Neural cell (in vitro differentiated cells): ENCODE data around the gene FGF2. TPM values are rescaled to one million over a fixed set of nuclear protein-coding genes. Genes with fewer than 3 reads are reported as not detected.

ENCODE experiments used
- H2AFZ ChIP-seq: fragments of 200-600, 300-800 bp; sonication (generic), shearing (Covaris generic); 2 replicates; pipeline ENCODE4 v1.6.0; 2014; ENCODE audit warnings: low read depth, mild to moderate bottlenecking, antibody characterized with exemption, low read length, moderate library complexity
- H3F3A ChIP-seq: fragments of 200-600 bp; shearing (Covaris generic); 2 replicates; pipeline ENCODE4 v1.6.1; 2016; ENCODE audit warnings: mild to moderate bottlenecking, moderate library complexity, mixed read lengths, antibody characterized with exemption, low read length; ENCODE audit not compliant: insufficient read depth, poor library complexity, severe bottlenecking
- H3K27ac ChIP-seq: fragments of 200-600, 300-800 bp; sonication (generic), shearing (Covaris generic); 2 replicates; pipeline ENCODE4 v1.5.1; 2014; ENCODE audit warnings: mild to moderate bottlenecking, low read length, moderate library complexity
- H3K27me3 ChIP-seq: fragments of 300-800, 200-600 bp; sonication (generic), shearing (Covaris generic); 2 replicates; pipeline ENCODE4 v1.6.0; 2014; ENCODE audit warnings: mild to moderate bottlenecking, low read depth, low read length, moderate library complexity; ENCODE audit not compliant: insufficient read depth
- H3K36me3 ChIP-seq: fragments of 300-800, 200-600 bp; sonication (generic), shearing (Covaris generic); 2 replicates; pipeline ENCODE4 v1.5.1; 2014; ENCODE audit warnings: mild to moderate bottlenecking, antibody characterized with exemption, low read length, moderate library complexity; ENCODE audit not compliant: insufficient read depth
- H3K4me2 ChIP-seq: fragments of 300-800, 200-600 bp; sonication (generic), shearing (Covaris generic); 2 replicates; pipeline ENCODE4 v1.6.0; 2014; ENCODE audit warnings: mild to moderate bottlenecking, low read length
- H3K4me3 ChIP-seq: fragments of 300-800, 200-600 bp; sonication (generic), shearing (Covaris generic); 2 replicates; pipeline ENCODE4 v1.5.1; 2014; ENCODE audit warnings: mild to moderate bottlenecking, low read length, moderate library complexity
- H3K79me2 ChIP-seq: fragments of 200-600 bp; shearing (Covaris generic); replicated peaks from 2 replicates; pipeline ENCODE4 v1.6.0; 2014; ENCODE audit warnings: mild to moderate bottlenecking, low read length, moderate library complexity; ENCODE audit not compliant: insufficient read depth
- H3K9ac ChIP-seq: fragments of 300-800, 200-600 bp; sonication (generic), shearing (Covaris generic); 2 replicates; pipeline ENCODE4 v1.6.1; 2016; ENCODE audit warnings: mild to moderate bottlenecking, low read length, mixed read lengths
- H3K9me2 ChIP-seq: fragments of 200-600 bp; shearing (Covaris generic); 2 replicates; pipeline ENCODE4 v1.6.1; 2016; ENCODE audit warnings: mild to moderate bottlenecking, low read length, mixed read lengths; ENCODE audit not compliant: insufficient read depth
- H3K9me3 ChIP-seq: fragments of 200-600, 300-800 bp; sonication (generic), shearing (Covaris generic); 2 replicates; pipeline ENCODE4 v1.6.1; 2016; ENCODE audit warnings: mild to moderate bottlenecking, mixed run types, low read length, moderate library complexity, mixed read lengths
- H4K20me1 ChIP-seq: fragments of 200-600 bp; shearing (Covaris generic); 2 replicates; pipeline ENCODE4 v1.6.1; 2016; ENCODE audit warnings: mild to moderate bottlenecking, mixed run types; ENCODE audit not compliant: insufficient read depth
- EP300 ChIP-seq: fragments of 450-650 bp; conservative IDR thresholded peaks from 2 replicates; pipeline ENCODE4 v1.6.1; 2014; ENCODE audit warnings: antibody characterized with exemption, mild to moderate bottlenecking, moderate library complexity; ENCODE audit not compliant: poor library complexity, severe bottlenecking
- EZH2 ChIP-seq: fragments of 200-600, 300-800 bp; shearing (Covaris generic), sonication (generic); IDR thresholded peaks from 2 replicates; pipeline ENCODE4 v1.6.1; 2014; ENCODE audit warnings: antibody characterized with exemption, low read length, borderline replicate concordance, mild to moderate bottlenecking; ENCODE audit not compliant: insufficient read depth, poor library complexity, severe bottlenecking
- MXI1 ChIP-seq: fragments of 450-650 bp; conservative IDR thresholded peaks from 2 replicates; pipeline ENCODE4 v1.6.1; 2014; ENCODE audit warnings: antibody characterized with exemption, mild to moderate bottlenecking; ENCODE audit not compliant: poor library complexity, severe bottlenecking
- POLR2AphosphoS5 ChIP-seq: IDR thresholded peaks from 2 replicates; pipeline ENCODE4 v1.6.1; 2012
- RAD21 ChIP-seq: fragments of 450-650 bp; conservative IDR thresholded peaks from 2 replicates; pipeline ENCODE4 v1.6.1; 2014; ENCODE audit warnings: antibody characterized with exemption, mild to moderate bottlenecking, moderate library complexity
- SMC3 ChIP-seq: fragments of 450-650 bp; conservative IDR thresholded peaks from 2 replicates; pipeline ENCODE4 v1.6.1; 2014; ENCODE audit warnings: antibody characterized with exemption, mild to moderate bottlenecking, moderate library complexity; ENCODE audit not compliant: poor library complexity
- TAF1 ChIP-seq: IDR thresholded peaks from 2 replicates; pipeline ENCODE4 v1.6.1; 2012; ENCODE audit warnings: low read depth
- polyA plus RNA-seq: library from polyadenylated mRNA; depleted of rRNA; stranded (reverse); fragments of >200 nt; gene quantifications from 2 replicates; pipeline ENCODE4 v1.2.3, GENCODE V29; 2014
- TF ChIP-seq, protein P1 (sequence below): IDR thresholded peaks from 2 replicates; pipeline ENCODE4 v1.6.1; 2012; ENCODE audit warnings: borderline replicate concordance
- TF ChIP-seq, protein P2 (sequence below): fragments of 450-650 bp; IDR thresholded peaks from 2 replicates; pipeline ENCODE4 v1.5.1; 2014; ENCODE audit warnings: antibody characterized with exemption, mild to moderate bottlenecking, moderate library complexity; ENCODE audit not compliant: poor library complexity, severe bottlenecking

The FGF2 gene
- polyA plus RNA-seq, 1 donor from 2014 or later, result 5.8 TPM

- Histone ChIP-seq H2AFZ (no peak overlapping the region), H3K36me3 (no peaks in the 10 kb centered on the region), H3K79me2 (peaks cover 7% of the 10 kb centered on the region), H3F3A (no peaks in the 10 kb centered on the region), H3K27ac (no peak overlapping the region), H3K4me2 (no peak overlapping the region), H3K9me2 (no peaks in the 10 kb centered on the region), H3K4me3 (no peak overlapping the region), H3K27me3 (no peaks in the 10 kb centered on the region), H3K9me3 (no peaks in the 10 kb centered on the region), H3K9ac (no peak overlapping the region), H4K20me1 (no peaks in the 10 kb centered on the region)
- no peak for TF ChIP-seq SMC3
- TF ChIP-seq RAD21, result no peak
- TF ChIP-seq EZH2, result no peak
- TF ChIP-seq POLR2AphosphoS5, result no peak
- TF ChIP-seq TAF1, result no peak
- TF ChIP-seq EP300, result no peak
- TF ChIP-seq, protein P1, sequence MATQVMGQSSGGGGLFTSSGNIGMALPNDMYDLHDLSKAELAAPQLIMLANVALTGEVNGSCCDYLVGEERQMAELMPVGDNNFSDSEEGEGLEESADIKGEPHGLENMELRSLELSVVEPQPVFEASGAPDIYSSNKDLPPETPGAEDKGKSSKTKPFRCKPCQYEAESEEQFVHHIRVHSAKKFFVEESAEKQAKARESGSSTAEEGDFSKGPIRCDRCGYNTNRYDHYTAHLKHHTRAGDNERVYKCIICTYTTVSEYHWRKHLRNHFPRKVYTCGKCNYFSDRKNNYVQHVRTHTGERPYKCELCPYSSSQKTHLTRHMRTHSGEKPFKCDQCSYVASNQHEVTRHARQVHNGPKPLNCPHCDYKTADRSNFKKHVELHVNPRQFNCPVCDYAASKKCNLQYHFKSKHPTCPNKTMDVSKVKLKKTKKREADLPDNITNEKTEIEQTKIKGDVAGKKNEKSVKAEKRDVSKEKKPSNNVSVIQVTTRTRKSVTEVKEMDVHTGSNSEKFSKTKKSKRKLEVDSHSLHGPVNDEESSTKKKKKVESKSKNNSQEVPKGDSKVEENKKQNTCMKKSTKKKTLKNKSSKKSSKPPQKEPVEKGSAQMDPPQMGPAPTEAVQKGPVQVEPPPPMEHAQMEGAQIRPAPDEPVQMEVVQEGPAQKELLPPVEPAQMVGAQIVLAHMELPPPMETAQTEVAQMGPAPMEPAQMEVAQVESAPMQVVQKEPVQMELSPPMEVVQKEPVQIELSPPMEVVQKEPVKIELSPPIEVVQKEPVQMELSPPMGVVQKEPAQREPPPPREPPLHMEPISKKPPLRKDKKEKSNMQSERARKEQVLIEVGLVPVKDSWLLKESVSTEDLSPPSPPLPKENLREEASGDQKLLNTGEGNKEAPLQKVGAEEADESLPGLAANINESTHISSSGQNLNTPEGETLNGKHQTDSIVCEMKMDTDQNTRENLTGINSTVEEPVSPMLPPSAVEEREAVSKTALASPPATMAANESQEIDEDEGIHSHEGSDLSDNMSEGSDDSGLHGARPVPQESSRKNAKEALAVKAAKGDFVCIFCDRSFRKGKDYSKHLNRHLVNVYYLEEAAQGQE, result no peak
- no peak for TF ChIP-seq MXI1
- TF ChIP-seq, protein P2, sequence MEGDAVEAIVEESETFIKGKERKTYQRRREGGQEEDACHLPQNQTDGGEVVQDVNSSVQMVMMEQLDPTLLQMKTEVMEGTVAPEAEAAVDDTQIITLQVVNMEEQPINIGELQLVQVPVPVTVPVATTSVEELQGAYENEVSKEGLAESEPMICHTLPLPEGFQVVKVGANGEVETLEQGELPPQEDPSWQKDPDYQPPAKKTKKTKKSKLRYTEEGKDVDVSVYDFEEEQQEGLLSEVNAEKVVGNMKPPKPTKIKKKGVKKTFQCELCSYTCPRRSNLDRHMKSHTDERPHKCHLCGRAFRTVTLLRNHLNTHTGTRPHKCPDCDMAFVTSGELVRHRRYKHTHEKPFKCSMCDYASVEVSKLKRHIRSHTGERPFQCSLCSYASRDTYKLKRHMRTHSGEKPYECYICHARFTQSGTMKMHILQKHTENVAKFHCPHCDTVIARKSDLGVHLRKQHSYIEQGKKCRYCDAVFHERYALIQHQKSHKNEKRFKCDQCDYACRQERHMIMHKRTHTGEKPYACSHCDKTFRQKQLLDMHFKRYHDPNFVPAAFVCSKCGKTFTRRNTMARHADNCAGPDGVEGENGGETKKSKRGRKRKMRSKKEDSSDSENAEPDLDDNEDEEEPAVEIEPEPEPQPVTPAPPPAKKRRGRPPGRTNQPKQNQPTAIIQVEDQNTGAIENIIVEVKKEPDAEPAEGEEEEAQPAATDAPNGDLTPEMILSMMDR, result no peak
Observed at GRCh38 chr4:122873821-122874593, 47.4 kb downstream of the FGF2 start.

DNA sequence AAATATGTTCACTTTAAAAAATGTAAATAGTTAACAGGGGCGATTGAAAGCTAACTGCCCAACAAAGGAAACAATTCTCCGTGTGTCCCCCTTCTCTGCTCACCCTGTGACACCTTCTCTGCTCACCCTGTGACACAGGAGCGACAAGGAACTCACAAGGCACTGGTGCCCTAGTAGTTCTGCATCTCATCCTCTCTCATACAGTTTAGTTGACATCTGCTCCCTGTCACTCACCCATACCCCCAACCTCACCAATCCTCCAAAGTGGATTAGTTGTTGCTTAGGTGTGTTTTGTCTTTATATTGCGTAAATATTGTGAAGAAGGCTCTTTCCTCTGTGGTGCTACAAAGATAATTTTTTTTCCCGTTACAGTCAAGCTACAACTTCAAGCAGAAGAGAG, 49.3 kb downstream of the FGF2 start:
- peaks cover 7% of the 10 kb centered on the region for H3K79me2 ChIP-seq
- no peaks in the 10 kb centered on the region for H3K9me3 ChIP-seq
- H3K27me3 ChIP-seq, result no peaks in the 10 kb centered on the region
- H3K36me3 ChIP-seq, result no peaks in the 10 kb centered on the region
- no peak overlapping the region for H3K27ac ChIP-seq
- no peak overlapping the region for H3K4me2 ChIP-seq
- H3K9me2 ChIP-seq, result no peaks in the 10 kb centered on the region
- H4K20me1 ChIP-seq, result no peaks in the 10 kb centered on the region
- H3K4me3 ChIP-seq, result no peak overlapping the region
- no peaks in the 10 kb centered on the region for H3F3A ChIP-seq
- no peak overlapping the region for H2AFZ ChIP-seq
- no peak overlapping the region for H3K9ac ChIP-seq
- TF ChIP-seq, protein P2, result no peak
- TF ChIP-seq EZH2 (no peak), EP300 (no peak)
- TF ChIP-seq, protein P1, result no peak
